Measurements from ENCODE around the gene RIC8A.
A peak's percentile ranks its signal among the peaks of the same experiment; 100 is the strongest.

The RIC8A gene

GRCh38 chr11:204587-205109 lies 2.9 kb upstream of the RIC8A start:
- DNase-seq = no peak

DNA sequence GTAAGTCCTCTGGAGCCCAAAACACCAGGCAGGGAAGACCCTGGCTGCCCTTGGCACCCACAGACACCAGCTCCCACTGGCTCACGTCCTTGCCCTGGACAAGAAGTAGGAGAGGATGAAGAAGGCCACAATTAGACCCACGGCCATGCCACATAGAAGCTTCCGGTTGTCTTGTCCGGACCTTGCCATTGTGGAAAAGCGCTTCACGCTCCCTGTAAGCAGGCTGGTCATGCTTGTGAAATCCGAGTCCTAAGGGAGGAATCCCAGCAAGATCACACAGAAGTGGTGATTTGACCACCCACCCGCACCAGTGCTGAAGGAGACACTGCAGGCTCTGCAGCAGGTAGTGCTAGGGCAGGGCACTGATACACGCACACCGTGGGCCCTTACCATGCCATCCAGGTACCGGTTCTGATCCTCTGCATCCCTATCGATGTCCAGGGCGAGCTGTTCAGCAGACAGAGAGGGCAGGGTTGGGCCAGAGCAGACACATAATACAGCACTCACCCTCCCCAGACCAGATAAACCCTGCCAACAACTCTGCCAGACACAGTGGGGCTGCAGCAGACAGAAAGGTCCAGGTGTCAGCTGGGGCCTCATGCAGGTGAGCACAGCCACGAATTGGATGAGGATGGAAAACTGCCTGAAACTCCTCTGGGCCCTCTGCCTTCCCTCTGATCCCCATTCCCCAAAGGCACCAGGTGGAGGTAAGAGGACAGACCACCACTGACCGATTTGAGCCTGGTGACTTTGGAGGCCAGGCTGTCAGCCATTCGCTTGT lies 2.1 kb upstream of the RIC8A start:
- DNase-seq = no peak

- no peak for DNase-seq
Measured at GRCh38 chr11:206002-206384, 1.5 kb upstream of the RIC8A start.

GRCh38 chr11:206526-207207 lies 841 bp upstream of the RIC8A start:
- DNase-seq = peak; percentile 37

- DNase-seq = no peak
Measured at GRCh38 chr11:207863-208180, 314 bp downstream of the RIC8A start.

DNA sequence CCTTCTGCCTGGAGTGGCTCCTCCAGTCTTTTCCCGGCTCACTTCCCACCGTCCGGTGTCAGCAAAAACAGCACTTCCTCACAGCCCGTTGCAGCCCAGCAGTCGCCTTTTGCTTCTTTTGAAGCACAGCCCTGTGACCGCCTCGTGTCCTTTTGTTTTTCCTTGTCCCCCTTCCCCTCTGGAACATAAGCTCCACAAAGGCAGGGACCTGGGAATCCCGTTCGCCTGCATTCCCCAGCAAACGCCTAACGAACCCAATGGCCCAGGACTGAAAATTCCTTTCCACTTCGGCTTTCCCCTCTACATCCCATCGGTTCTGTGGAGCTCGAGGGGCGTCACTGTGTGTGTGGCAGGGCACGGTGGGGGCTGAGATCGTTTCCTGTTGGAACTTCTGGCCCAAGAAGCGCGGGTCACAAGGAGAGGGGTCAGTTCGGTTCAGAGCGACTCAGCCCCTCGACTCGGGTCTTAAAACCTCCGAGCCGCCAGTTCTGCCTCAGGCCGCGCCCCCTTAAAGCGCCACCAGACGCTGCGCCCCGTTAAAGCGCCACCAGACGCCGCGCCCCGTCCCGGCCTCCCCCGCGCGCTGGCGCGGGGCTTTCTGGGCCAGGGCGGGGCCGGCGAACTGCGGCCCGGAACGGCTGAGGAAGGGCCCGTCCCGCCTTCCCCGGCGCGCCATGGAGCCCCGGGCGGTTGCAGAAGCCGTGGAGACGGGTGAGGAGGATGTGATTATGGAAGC lies 841 bp downstream of the RIC8A start:
- peak; percentile 88 for DNase-seq

DNA sequence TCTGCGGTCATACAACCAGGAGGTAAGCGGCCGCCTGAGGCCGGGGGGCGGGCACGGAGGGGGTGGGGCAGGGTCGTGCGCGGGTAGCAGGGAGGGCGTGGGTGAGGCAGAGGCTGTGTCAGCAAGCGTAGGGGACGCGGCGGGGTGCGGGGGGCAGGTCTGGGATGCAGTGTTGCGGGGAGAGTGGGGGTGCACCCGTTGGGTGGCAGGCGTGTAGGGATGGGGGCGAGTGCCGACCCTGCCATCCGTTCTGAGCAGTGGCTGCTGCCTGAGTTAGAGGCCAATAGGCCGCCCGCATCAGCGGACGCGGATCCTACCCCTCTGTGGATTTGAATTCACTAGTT lies 1.4 kb downstream of the RIC8A start:
- DNase-seq = no peak

DNA sequence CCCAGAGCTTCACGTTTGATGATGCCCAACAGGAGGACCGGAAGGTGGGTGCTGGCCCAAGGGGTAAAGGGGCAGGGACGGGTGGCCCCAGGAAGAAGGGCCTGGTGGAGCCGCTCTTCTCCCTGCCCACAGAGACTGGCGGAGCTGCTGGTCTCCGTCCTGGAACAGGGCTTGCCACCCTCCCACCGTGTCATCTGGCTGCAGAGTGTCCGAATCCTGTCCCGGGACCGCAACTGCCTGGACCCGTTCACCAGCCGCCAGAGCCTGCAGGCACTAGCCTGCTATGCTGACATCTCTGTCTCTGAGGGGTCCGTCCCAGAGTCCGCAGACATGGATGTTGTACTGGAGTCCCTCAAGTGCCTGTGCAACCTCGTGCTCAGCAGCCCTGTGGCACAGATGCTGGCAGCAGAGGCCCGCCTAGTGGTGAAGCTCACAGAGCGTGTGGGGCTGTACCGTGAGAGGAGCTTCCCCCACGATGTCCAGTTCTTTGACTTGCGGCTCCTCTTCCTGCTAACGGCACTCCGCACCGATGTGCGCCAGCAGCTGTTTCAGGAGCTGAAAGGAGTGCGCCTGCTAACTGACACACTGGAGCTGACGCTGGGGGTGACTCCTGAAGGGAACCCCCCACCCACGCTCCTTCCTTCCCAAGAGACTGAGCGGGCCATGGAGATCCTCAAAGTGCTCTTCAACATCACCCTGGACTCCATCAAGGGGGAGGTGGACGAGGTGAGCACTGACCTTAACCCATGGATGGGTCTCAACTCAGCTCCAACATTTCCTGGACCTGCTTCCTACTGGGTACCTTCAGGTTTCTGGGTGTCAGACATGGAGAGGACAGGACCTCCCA lies 2.0 kb downstream of the RIC8A start:
- DNase-seq = no peak

DNA sequence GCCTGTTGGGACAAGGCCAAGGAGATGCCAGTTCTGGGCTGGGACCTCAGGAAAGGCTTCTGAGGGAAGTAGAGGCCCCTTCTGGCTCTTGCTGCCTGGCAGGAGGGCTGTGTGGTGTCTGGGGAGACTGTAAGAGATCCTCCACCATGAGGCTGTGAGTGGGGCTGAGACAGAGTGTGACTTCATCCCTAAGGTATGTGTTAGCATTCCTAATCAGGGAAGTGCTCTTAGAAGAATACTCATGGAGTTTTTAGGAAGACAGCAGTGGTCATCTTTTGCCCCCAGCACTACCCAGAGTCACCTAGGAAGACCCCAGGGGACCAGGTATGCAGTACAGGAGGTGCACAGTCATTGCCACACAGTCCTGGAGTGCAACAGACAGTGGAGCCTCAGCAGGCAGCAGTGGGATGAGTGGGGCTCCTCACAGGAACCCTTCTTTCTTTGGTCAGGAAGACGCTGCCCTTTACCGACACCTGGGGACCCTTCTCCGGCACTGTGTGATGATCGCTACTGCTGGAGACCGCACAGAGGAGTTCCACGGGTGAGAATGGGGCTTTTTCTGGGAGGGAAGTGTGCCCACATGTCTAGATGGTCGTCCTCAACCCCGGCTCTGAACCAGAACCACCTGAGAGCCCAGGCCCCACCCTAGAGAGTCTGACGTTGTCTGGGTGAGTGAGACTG lies 2.8 kb downstream of the RIC8A start:
- no peak for DNase-seq

DNA sequence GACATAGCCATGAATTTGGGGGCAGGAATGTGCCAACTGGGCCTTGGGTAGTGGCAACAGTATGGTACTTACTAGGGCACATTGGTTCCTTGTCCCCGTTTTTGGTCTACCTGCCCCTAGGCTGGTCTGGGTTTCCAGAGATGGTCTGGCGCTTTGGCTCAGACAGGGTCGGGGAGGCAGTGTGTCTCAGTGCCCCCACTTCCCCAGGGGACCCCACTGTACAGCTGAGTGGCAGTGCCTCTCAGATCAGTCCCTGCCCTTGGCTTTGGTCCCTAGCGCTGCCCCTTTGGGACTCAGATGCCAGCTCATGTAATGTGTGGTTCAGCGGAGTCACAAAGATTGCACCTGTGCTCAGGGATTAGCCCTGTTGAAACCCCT lies 3.3 kb downstream of the RIC8A start:
- DNase-seq = no peak

- DNase-seq = no peak
Measured at GRCh38 chr11:211295-211694, 3.8 kb downstream of the RIC8A start.

GRCh38 chr11:211741-212140 lies 4.2 kb downstream of the RIC8A start:
- DNase-seq = no peak

GRCh38 chr11:212150-213100 lies 4.9 kb downstream of the RIC8A start:
- DNase-seq = no peak

DNA sequence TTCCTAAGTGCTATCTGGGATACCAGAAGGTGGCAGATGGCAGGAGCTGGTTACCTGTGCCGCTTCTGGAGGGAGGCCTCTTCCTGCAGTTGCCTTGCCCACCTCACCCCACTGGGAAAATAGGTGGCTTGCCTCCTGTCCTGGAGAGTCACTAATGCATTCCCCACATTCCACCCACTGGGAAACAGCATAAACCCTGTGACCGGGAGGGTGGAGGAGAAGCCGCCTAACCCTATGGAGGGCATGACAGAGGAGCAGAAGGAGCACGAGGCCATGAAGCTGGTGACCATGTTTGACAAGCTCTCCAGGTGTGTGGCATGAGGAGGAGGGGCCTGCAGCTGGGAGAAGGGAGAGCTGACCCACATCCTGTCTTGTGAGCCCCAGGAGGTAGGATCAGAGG lies 5.6 kb downstream of the RIC8A start:
- no peak for DNase-seq

DNA sequence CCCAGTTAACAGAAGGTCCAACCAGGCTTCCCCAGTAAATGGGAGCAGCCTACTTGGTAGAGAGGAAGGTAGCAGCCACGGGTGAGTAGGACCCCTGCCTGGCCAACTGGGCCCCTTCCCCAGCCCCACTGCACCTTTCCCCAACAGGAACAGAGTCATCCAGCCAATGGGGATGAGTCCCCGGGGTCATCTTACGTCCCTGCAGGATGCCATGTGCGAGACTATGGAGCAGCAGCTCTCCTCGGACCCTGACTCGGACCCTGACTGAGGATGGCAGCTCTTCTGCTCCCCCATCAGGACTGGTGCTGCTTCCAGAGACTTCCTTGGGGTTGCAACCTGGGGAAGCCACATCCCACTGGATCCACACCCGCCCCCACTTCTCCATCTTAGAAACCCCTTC lies 6.6 kb downstream of the RIC8A start:
- no peak for DNase-seq

DNA sequence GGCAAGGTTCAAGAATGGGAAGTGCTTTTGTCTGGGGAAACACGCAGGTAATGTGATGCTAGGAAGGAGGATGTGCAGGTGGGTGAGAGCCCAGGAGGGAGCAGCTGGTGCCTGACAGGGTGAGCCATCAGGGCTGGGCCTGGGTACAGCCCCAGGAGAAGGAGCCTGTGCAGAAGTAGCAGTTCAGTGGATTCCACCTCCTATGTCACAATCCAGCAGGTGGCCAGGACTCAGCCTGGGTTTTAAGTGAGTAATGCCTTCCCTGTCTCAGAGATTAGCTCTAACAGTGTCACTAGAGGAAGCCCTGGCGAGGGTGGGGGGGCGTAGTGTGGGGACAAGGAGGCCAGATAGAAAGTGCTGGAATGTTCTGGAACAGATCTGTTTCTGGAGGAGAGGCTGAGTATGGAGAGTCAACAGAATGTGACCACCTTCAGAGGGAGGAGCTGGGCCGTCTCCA lies 8.1 kb downstream of the RIC8A start:
- DNase-seq = no peak

GRCh38 chr11:216081-216974 lies 8.8 kb downstream of the RIC8A start:
- no peak for DNase-seq

DNA sequence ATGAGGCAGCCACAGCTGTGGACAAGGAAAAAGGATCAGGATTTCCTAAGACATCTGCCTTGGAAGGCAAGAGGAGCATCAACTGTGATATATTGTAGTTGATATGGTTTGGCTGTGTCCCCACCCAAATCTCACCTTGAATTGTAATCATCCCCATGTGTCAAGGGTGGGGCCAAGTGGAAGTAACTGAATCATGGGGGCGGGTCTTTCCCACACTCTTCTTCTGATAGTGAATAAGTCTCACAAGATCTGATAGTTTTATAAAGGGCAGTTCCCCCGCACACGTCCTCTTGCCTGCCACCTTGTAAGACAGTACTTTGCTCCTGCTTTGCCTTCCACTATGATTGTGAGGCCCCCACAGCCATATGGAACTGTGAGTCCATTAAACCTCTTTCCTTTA lies 10.2 kb downstream of the RIC8A start:
- no peak for DNase-seq

DNA sequence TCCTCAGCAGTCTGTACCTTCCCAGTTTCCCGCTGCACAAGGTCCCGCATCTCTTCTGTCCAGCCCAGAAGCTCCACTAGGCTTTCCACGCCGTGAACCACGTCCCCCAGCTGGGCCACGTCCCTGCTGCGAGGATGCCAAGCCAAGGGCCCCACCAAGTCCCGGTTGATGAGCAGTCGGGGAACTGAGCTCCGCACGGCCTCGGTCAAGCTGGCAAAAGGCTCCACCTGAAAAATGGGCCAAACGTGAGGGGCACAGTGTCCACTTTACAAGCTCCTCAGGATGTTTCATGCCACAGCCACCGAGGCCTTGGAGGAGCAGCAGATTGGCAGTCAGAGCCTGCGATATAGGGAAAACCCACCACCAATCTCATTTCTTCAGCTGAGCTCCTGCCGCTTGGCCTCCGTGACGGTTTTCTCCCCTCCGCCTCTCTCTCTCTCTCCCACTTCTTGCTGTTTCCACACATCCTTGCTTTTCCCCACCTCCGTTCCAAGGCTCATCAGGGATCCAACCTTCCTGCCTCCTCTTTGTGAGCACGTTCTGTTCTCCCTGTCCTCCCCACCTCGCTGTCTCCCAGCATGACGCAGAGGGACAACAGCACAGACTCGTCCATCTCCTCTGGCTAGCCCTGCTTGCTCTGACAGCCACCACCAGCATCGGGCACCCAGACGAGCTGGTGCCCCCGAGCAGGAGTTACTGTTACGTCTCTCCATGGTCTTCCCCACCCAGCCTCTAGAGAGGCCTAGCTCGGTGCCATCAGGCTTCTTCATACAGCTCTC lies 11.5 kb downstream of the RIC8A start:
- DNase-seq = no peak

Measured in activated CD4-positive, alpha-beta T cell treated with anti-CD3 and anti-CD28 coated beads, Interleukin-2, Interleukin-6, amounts not matched to agents 100 ng/mL and 50 ng/mL, durations not matched to agents 16 hours and 8 hours (primary cell).